Muscle layer of colon (tissue), 2 donors: ENCODE measurements around the gene PRR7.
A peak's percentile ranks its signal among the peaks of the same experiment; 100 is the strongest.
"Not testable (repeated sequence)": the region's sequence is repeated elsewhere in the genome, so short reads cannot be mapped to it uniquely, and the experiment has no call there.

ENCODE experiments used
- H3K27ac ChIP-seq: one replicate; pipeline ENCODE4 v1.7.0; 2013; ENCODE audit warnings: low read depth, mild to moderate bottlenecking, low read length, moderate library complexity
- H3K27me3 ChIP-seq, 2 donors: one replicate each; pipeline ENCODE4 v1.7.0; 2013; ENCODE audit warnings: low read length in 2 of 2, mild to moderate bottlenecking in 2 of 2; ENCODE audit not compliant: insufficient read depth in 2 of 2, control insufficient read depth in 1 of 2
- H3K36me3 ChIP-seq: one replicate; pipeline ENCODE4 v1.7.0; 2013; ENCODE audit warnings: mild to moderate bottlenecking, low read length; ENCODE audit not compliant: insufficient read depth
- H3K4me1 ChIP-seq: one replicate; pipeline ENCODE4 v1.7.0; 2013; ENCODE audit warnings: mild to moderate bottlenecking, low read length; ENCODE audit not compliant: insufficient read depth
- H3K4me3 ChIP-seq, 2 donors: one replicate each; pipeline ENCODE4 v1.7.0; 2013; ENCODE audit warnings: low read length in 2 of 2, low read depth in 1 of 2, mild to moderate bottlenecking in 1 of 2, moderate library complexity in 1 of 2
- H3K9ac ChIP-seq: one replicate; pipeline ENCODE4 v1.7.0; 2013; ENCODE audit warnings: low read length
- H3K9me3 ChIP-seq: one replicate; pipeline ENCODE4 v1.7.0; 2013; ENCODE audit warnings: mild to moderate bottlenecking, low read length
- donor health status: abdominal sarcoma.
- donor health status: Adenocarcinoma of cecum.

Gene PRR7

DNA sequence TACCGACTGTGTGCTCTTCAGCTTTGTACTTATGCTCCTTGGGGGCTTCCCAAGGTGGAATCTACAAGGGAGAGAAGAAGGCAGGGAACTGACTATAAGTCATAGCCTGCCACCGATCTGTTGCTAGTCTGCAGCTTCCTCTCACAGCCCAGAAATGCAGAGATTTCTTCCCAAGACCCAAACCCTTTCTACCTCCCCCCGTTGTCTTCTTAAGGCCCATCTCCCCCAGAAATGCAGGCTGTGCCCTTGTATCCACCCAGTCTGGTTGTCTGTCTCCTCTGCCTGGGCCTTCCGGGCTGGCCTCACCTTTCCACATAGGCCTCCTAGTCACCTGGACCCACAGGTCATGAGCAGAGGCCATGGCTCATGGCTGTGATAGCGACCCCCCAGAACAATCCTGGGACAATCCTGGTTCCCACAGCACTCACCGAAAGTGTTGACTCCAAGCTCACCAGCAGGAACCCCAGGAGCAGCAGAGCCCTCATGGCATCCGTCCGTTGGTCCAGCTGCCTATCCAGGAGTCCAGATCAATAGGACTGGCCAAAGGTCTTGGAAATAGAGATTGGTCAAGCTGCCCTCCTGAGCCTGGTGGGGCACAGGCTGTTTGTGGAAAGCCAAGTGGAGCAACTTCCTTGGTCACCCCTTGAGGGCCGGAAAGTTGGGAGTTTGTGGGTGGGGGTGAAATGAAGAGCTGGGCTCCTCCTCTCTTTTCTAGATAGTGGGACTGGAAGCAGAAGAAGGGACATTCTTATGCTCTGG, 37.4 kb upstream of the PRR7 start, which contains the start of gene F12:
F12 (minus strand) TSS at position 522 of the 759 bp plus-strand sequence; CDS start at position 485, 37 bp downstream.
- H3K4me1 ChIP-seq = peaks cover 2% of the 10 kb centered on the region

GRCh38 chr5:177410575-177410974, 36.0 kb upstream of the PRR7 start:
- H3K9me3 ChIP-seq = no peaks in the 10 kb centered on the region
- no peak overlapping the region for H3K9ac ChIP-seq
- no peak overlapping the region for H3K4me3 ChIP-seq
- H3K27ac ChIP-seq = no peak overlapping the region
- H3K27me3 ChIP-seq = no peaks in the 10 kb centered on the region
- H3K4me1 ChIP-seq = no peaks in the 10 kb centered on the region
- no peaks in the 10 kb centered on the region for H3K36me3 ChIP-seq

More for the DNA sequence above, 37.4 kb upstream of the PRR7 start, which contains the start of gene F12:
- peaks cover 0 to 10% of the 10 kb centered on the region in 2 donors for H3K27me3 ChIP-seq
- H3K9ac ChIP-seq = no peak within 1 kb of the TSS
- no peak within 1 kb of the TSS for H3K4me3 ChIP-seq
- H3K9me3 ChIP-seq = no peaks in the 10 kb centered on the region
- no peaks in the 10 kb centered on the region for H3K36me3 ChIP-seq
- no peak within 1 kb of the TSS for H3K27ac ChIP-seq

- no peaks in the 10 kb centered on the region for H3K4me1 ChIP-seq
- H3K4me3 ChIP-seq = no peak overlapping the region
- no peaks in the 10 kb centered on the region for H3K9me3 ChIP-seq
- H3K9ac ChIP-seq = no peak overlapping the region
- no peaks in the 10 kb centered on the region for H3K27me3 ChIP-seq
- H3K27ac ChIP-seq = no peak overlapping the region
- H3K36me3 ChIP-seq = no peaks in the 10 kb centered on the region
Measured at GRCh38 chr5:177412603-177413233, 33.9 kb upstream of the PRR7 start.

- Histone ChIP-seq H3K36me3 (no peaks in the 10 kb centered on the region), H3K4me1 (no peaks in the 10 kb centered on the region), H3K4me3 (no peak overlapping the region), H3K9me3 (no peaks in the 10 kb centered on the region), H3K27ac (no peak overlapping the region), H3K9ac (no peak overlapping the region), H3K27me3 (no peaks in the 10 kb centered on the region)
Measured at GRCh38 chr5:177414481-177414880, 32.1 kb upstream of the PRR7 start.

GRCh38 chr5:177417081-177417480, 29.5 kb upstream of the PRR7 start:
- not testable (repeated sequence) for H3K9ac ChIP-seq, H3K36me3 ChIP-seq, H3K27me3 ChIP-seq, H3K4me3 ChIP-seq, H3K9me3 ChIP-seq, H3K27ac ChIP-seq, H3K4me1 ChIP-seq

DNA sequence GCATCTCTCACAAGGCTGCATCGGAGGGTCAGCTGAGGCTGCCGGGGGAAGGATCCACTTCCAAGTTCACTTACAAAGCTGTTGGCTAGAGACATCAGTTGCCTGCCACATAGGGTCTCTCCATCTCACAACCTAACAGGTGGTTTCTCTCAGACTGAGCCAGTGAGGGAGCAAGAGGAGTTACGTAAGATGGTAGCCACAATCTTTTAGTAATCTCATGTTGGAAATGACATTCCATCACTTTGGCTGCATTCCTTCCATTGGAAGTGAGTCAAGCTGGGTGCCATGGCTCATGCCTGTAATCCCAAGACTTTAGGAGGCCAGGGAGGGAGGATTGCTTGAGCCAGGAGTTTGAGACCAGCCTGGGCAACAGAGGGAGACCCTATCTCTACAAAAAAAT, 27.6 kb upstream of the PRR7 start:
- Histone ChIP-seq H3K4me3 (no peak overlapping the region), H3K27ac (no peak overlapping the region), H3K9me3 (no peaks in the 10 kb centered on the region), H3K4me1 (no peaks in the 10 kb centered on the region), H3K36me3 (no peaks in the 10 kb centered on the region), H3K27me3 (no peaks in the 10 kb centered on the region), H3K9ac (no peak overlapping the region)

- not testable (repeated sequence) for H3K36me3 ChIP-seq, H3K9ac ChIP-seq, H3K4me1 ChIP-seq, H3K9me3 ChIP-seq, H3K27me3 ChIP-seq, H3K27ac ChIP-seq, H3K4me3 ChIP-seq
Measured at GRCh38 chr5:177420472-177420871, 26.1 kb upstream of the PRR7 start.

DNA sequence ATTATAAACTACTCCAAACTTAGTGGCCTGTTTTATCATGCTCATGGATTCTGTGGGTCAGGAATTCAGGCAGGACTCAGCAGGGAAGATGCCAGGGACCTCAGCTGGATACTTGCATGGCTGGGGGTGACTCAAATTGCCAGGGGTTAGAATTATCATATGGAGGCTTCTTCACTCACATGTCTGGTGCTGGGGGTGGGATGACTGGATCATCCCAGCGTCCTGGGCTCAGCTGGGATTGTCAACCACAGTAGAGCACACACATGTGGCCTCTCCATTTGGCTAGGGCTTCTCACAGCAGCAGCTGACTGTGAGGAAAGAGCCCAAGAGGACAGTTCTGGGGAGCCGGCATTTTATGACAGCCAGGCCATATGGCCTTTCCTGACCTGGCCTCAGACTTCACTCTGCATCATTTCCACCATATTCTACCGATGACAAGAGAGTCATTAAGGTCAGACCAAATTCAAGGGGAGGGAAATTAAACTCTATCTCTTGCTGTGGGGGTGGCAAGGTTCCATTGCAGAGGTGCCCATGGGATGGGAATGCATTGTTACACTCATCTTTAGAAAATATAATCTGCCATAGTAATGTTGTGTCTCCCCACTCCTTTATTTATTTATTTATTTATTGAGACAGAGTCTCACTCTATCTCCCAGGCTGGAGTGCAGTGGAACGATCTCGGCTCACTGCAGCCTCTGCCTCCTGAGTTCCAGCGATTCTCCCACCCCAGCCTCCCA, 25.4 kb upstream of the PRR7 start:
- no peak overlapping the region for H3K9ac ChIP-seq
- peaks cover 8% of the 10 kb centered on the region for H3K4me1 ChIP-seq
- H3K27me3 ChIP-seq = no peaks in the 10 kb centered on the region
- no peaks in the 10 kb centered on the region for H3K9me3 ChIP-seq
- H3K4me3 ChIP-seq = no peak overlapping the region
- no peak overlapping the region for H3K27ac ChIP-seq
- H3K36me3 ChIP-seq = no peaks in the 10 kb centered on the region

GRCh38 chr5:177423671-177424070, 22.9 kb upstream of the PRR7 start:
- Histone ChIP-seq H3K27me3 (no peaks in the 10 kb centered on the region), H3K4me1 (peaks cover 24% of the 10 kb centered on the region), H3K36me3 (no peaks in the 10 kb centered on the region)

DNA sequence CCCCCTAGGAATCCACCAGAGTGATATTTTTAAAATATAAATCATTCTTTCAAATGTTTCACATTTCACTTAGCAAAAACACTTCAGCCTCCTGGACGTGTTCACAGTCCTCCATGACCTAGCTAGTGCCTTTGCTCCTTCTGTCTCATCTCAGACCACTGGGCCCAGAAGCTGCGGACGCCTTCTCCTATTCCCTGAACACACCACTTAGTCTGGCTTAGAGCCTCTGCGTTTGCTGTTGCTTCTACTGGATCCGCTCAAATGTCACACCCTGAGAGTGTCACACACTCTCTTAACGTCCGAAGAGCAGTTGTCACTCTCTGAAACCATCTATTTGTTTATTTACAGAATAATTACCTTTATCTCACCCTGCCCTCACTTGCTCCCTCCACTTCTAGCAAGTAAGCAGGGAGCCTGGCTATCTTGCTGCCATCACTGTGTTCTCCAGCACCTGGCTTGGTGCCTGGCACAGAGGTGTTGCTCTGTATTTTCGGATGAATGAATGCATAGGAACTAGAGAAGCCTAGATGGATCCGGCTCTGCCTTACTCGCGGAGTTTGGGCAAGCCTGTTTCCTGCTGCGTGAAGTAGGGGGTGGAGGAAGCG, 21.3 kb upstream of the PRR7 start:
- peak overlapping the region; percentile 75 for H3K27ac ChIP-seq
- H3K27me3 ChIP-seq = no peaks in the 10 kb centered on the region
- no peaks in the 10 kb centered on the region for H3K9me3 ChIP-seq
- peaks cover 24% of the 10 kb centered on the region for H3K4me1 ChIP-seq
- peaks cover 3% of the 10 kb centered on the region for H3K36me3 ChIP-seq
- H3K4me3 ChIP-seq = peak overlapping the region; percentile 38 to 50
- H3K9ac ChIP-seq = peak overlapping the region; percentile 6

More at GRCh38 chr5:177423671-177424070, 22.9 kb upstream of the PRR7 start:
- Histone ChIP-seq H3K9me3 (no peaks in the 10 kb centered on the region), H3K9ac (no peak overlapping the region), H3K27ac (no peak overlapping the region), H3K4me3 (no peak overlapping the region)
